Psoas muscle (tissue), 8 donors: ENCODE measurements around the gene LLGL1. TPM values are rescaled to one million over a fixed set of nuclear protein-coding genes. Genes with fewer than 3 reads are reported as not detected.

Experiments used
- ATAC-seq, 4 donors: fragments of 200-7000 bp; cut with Tn5 transposase; one replicate each; pipeline ENCODE4 v1.9.1; 2020; ENCODE audit warnings: moderate library complexity in 3 of 4, mild to moderate bottlenecking in 2 of 4
- DNase-seq, 2 donors: peaks; one replicate each; pipeline ENCODE4 v3.0.0-alpha.2; 2020
- H3K27ac ChIP-seq: fragments of 200-600 bp; one replicate; pipeline ENCODE4 v1.8.0; 2022
- H3K27me3 ChIP-seq, 3 donors: fragments of 200-600 bp in 1 of 3; one replicate each; pipeline versions ENCODE4 v1.6.1 to v1.8.0; 2013 to 2022; ENCODE audit warnings: low read length in 2 of 3, mild to moderate bottlenecking in 2 of 3, moderate library complexity in 1 of 3; ENCODE audit not compliant: insufficient read depth in 3 of 3
- H3K36me3 ChIP-seq, 2 donors: fragments of 200-600 bp in 1 of 2; one replicate each; pipeline versions ENCODE4 v1.6.1 to v1.8.0; 2013 to 2022; ENCODE audit warnings: low read depth in 1 of 2, mild to moderate bottlenecking in 1 of 2, moderate library complexity in 1 of 2; ENCODE audit not compliant: insufficient read depth in 1 of 2
- H3K4me1 ChIP-seq: fragments of 200-600 bp; one replicate; pipeline ENCODE4 v1.8.0; 2022
- H3K4me3 ChIP-seq: fragments of 200-600 bp; one replicate; pipeline ENCODE4 v1.8.0; 2022; ENCODE audit warnings: mild to moderate bottlenecking
- H3K9me3 ChIP-seq: fragments of 200-600 bp; one replicate; pipeline ENCODE4 v1.8.0; 2022
- CTCF ChIP-seq: fragments of 200-600 bp; IDR thresholded peaks from one replicate; pipeline ENCODE4 v1.8.0; 2022; ENCODE audit warnings: antibody characterized with exemption
- WGBS, 3 donors: extraction: QIAGEN DNeasy Blood & Tissue Kit; methylation state at CpG; one replicate each; pipeline versions ENCODE4 v1.1.6 to v1.1.7; 2013; 5-methylcytosine and 5-hydroxymethylcytosine counted together
- intact Hi-C, 2 donors: fragments of 100-400 bp; cut with DNase I; formaldehyde crosslinking; loops; one replicate each; pipeline versions ENCODE4 v1.11.0 to v1.14.2; 2022
- polyA plus RNA-seq, 3 donors: library from polyadenylated mRNA; stranded (reverse); fragments of 200-250 nt; gene quantifications; one replicate each; pipeline ENCODE4 v1.2.3, GENCODE V29; 2013
- total RNA-seq, 4 donors: library from RNA; stranded (reverse); fragmentation: NEBNext Ultra II Directional in 2 of 4; extraction: Animal tissue kit (Norgen Biotek cat#: 25700) in 2 of 4; gene quantifications; one replicate each; pipeline versions ENCODE4 v1.2.1 to v1.2.4, GENCODE V29; 2021 to 2023
- donor health status: healthy with polysubstance abuse.
- donor health status: DM: no; HTN: no; CAD: no; lungs with moderate emphysema.
- donor health status: Bipolar disorder and iron deficiency.
- donor health status: healthy.
- donor health status: DM: yes; HTN: yes; CAD: no.
- donor health status: DM: no; HTN: no; CAD: no.
- donor health status: DM: no; HTN: no; CAD: no.
- donor health status: DM: yes; HTN: yes; CAD: no.

The LLGL1 gene
- total and polyA plus RNA-seq, 7 donors: 5.1 to 9.5 (median 8.2) TPM

DNA sequence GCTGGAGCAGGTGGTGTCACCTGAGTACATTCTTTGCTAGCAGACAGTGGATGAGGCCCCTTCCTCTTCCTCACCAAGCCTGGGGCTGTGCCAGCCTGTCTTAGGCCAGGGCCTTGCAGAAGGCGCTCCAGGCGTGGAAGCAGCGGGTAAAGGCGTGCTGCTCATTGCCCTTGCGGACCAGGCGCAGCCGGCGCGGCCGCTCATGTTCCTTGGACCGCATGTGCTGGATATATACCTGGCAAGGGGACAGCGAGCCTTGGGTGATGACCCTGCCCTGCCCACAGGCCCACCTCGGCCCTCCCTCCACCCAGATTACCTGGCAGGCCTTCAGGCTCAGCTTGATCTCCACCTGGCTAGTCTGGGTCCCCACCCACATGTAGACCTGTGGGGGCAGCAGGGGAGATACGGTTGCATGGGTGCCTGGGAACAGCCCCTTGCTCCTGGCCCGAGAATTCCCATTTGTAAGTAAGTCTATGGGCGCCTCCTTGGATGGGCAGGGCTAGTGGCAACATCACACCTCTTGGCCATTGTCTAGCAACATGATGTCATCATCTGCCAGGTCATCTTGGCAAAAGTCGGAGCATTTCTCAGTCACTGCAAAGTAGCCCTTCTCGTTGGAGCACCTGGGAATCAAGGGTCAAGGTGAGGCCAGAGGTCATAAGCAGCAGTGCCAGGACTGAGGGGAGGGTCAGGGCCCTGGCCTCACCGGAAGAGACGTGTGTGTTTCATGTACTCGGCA is 19.8 kb downstream of the LLGL1 start:
- WGBS, 3 donors: 82 to 87% (median 85%) methylated on average over 21 of the region's 21 CpGs
- H3K36me3 ChIP-seq: peaks cover 8 to 91% of the 10 kb centered on the region in 2 donors

GRCh38 chr17:18246109-18246725 is 20.8 kb downstream of the LLGL1 start:
- intact Hi-C loops: no loop called here
- no peak overlapping the region for H3K4me3 ChIP-seq
- WGBS, 3 donors: 86 to 88% (median 87%) methylated on average over 18 to 24 of the region's 24 CpGs
- ATAC-seq: no peak
- no peak for TF ChIP-seq CTCF
- no peaks in the 10 kb centered on the region for H3K9me3 ChIP-seq
- no peak overlapping the region for H3K27ac ChIP-seq
- DNase-seq: no peak
- peaks cover 12 to 93% of the 10 kb centered on the region in 2 donors for H3K36me3 ChIP-seq
- no peaks in the 10 kb centered on the region for H3K27me3 ChIP-seq
- H3K4me1 ChIP-seq: peaks cover 3% of the 10 kb centered on the region

More for the DNA sequence above, 19.8 kb downstream of the LLGL1 start:
- ATAC-seq: no peak
- no peak for DNase-seq
- no peak overlapping the region for H3K4me3 ChIP-seq
- H3K9me3 ChIP-seq: no peaks in the 10 kb centered on the region
- H3K27me3 ChIP-seq: no peaks in the 10 kb centered on the region
- peaks cover 3% of the 10 kb centered on the region for H3K4me1 ChIP-seq
- H3K27ac ChIP-seq: no peak overlapping the region
- intact Hi-C loops: no loop called here
- TF ChIP-seq CTCF: no peak

DNA sequence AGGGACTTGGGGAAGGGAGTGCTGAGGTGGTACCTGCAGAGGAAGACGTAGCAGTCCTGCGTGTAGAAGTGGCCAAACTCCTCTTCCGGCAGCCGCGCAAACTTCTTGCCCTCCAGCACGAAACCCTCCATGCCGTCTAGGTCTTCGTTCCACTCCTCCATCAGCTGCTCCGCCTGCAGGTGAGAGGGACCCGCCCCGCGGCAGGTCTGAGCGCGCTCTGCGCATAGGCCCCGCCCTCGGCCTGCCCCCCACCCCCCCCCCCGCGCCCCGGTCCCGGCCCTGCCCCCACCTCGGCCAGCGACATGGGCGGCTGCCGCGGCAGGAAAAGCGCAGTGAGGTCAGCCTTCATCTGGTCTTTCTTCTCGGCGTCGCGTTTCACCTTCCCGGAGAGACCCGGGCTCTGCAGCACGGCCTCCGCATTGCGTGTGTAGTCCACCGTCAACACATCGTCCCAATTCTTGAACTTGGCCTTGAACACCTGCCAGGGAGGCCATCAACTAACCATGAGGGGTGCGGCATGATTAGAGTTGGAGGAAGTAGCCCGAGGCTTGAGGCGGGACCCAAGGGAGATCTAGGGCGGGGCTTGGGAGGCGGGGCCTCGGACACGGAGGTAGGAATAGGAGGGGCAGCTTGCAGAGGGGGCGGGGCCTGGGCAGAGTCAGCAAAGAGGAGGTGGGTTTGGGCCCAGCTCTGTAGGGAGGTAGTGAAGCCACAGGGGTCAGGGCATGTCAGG is 21.6 kb downstream of the LLGL1 start:
- H3K27ac ChIP-seq: no peak overlapping the region
- intact Hi-C loops: no loop called here

GRCh38 chr17:18247613-18248001 is 22.2 kb downstream of the LLGL1 start:
- peak; percentile 53 to 82 for DNase-seq
- intact Hi-C loops: no loop called here
- TF ChIP-seq CTCF: no peak
- no peak overlapping the region for H3K4me3 ChIP-seq
- ATAC-seq: peak; percentile 5 to 54 (median 42)
- 36 to 61% (median 41%) methylated on average over 23 to 30 of the region's 30 CpGs for WGBS, 3 donors
- peak overlapping the region; percentile 61 for H3K27ac ChIP-seq
- H3K9me3 ChIP-seq: no peaks in the 10 kb centered on the region
- peaks cover 3% of the 10 kb centered on the region for H3K4me1 ChIP-seq
- peaks cover 12 to 95% of the 10 kb centered on the region in 2 donors for H3K36me3 ChIP-seq
- no peaks in the 10 kb centered on the region for H3K27me3 ChIP-seq

More for the DNA sequence above, 21.6 kb downstream of the LLGL1 start:
- no peaks in the 10 kb centered on the region for H3K27me3 ChIP-seq
- no peak for TF ChIP-seq CTCF
- WGBS, 3 donors: 53 to 62% (median 61%) methylated on average over 22 to 46 of the region's 46 CpGs
- DNase-seq (peak; percentile 57 to 79), ATAC-seq (peak; percentile 19 to 42 (median 32))
- peaks cover 3% of the 10 kb centered on the region for H3K4me1 ChIP-seq
- no peaks in the 10 kb centered on the region for H3K9me3 ChIP-seq
- H3K36me3 ChIP-seq: peaks cover 12 to 94% of the 10 kb centered on the region in 2 donors
- no peak overlapping the region for H3K4me3 ChIP-seq
